Measurements from ENCODE around the gene ZEB1. TPM values are rescaled to one million over a fixed set of nuclear protein-coding genes. Genes with fewer than 3 reads are reported as not detected.

The ZEB1 gene
- total and polyA plus RNA-seq, 2 of the 13 experiments (the other 11 are each of a cell fraction or from before 2014, with no cell fraction given): 9.6 to 18.0 TPM

DNA sequence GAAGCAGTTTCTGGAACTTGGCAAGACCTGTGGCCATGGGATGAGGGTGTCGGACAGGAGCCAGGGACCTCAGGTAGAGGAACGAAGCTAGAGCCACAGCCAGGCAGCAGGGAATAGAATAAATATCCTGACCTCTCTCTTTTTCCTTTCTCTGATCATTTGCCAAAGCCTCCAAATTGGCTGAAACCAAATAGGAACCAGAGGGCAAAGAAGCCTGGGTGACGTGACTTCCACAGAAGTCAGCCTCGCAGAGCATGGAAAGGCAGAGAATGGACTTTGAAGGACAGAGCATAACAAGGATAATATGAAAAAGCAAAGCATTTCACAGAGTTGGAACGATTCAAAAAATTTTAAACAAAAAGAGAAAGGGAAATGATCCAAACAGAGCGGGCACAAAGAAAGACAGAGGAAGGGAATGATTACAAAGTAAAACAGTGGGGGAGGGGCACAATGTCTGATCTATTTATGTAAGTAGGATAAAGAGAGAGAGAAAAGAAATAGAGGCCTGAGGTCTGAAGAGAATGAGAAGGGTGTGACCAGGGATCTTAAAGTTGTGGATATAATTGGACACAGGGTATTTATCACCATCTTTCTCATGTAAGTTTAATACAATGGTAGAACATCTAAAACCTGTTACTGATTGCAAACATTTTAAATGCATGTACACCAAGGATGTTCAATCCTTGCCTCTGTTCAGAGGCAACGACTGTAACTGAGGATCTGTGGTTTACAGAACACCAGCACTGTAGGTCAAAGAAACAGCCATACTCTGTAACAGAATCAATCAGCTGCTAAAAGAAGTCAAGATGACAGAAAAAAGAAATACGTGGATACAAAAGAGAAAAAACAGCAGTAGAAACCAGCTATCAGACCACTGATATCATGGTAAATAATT is 4.5 kb upstream of the ZEB1 start:
- Histone ChIP-seq H3K27me3 (ENCODE audit: control insufficient read depth in 1 of 2, insufficient read depth in 2 of 2, low read length in 2 of 2) (no peaks in the 10 kb centered on the region), H3K9me3 (ENCODE audit: low read length) (no peaks in the 10 kb centered on the region), H4K20me1 (ENCODE audit: insufficient read depth, low read length) (no peaks in the 10 kb centered on the region), H3K4me2 (ENCODE audit: low read depth, low read length) (no peak overlapping the region), H3K4me1 (ENCODE audit: insufficient read depth, low read length) (peaks cover 11% of the 10 kb centered on the region; the same call in 1 of the 2 replicates), H3K36me3 (replicated peaks in 1 of 2; ENCODE audit: control insufficient read depth in 1 of 2, insufficient read depth in 2 of 2, low read length in 2 of 2) (no peaks in the 10 kb centered on the region), H3K27ac (ENCODE audit: extremely low read length, insufficient read depth, low read length) (no peak overlapping the region), H3K4me3 (replicated peaks in 1 of 3; ENCODE audit: insufficient read depth in 1 of 3, low read depth in 2 of 3, low read length in 3 of 3) (no peak overlapping the region), H2AFZ (ENCODE audit: low read length) (no peak overlapping the region), H3K79me2 (ENCODE audit: insufficient read depth, low read length) (no peaks in the 10 kb centered on the region), H3K9ac (ENCODE audit: insufficient read depth, low read depth, low read length) (no peak overlapping the region)
- WGBS (ENCODE audit: low lambda C conversion rate): 62% methylated on average over 8 of the region's 8 CpGs
- intact Hi-C loops (cut with micrococcal nuclease; ENCODE audit: unreplicated experiment) (no loop called here), in situ Hi-C loops (cut with HindIII; ENCODE audit: extremely low pct_ligation_motif_present, low pct_unique_long_range_greater_than_20kb) (no loop called here)
- no peak for FAIRE-seq
- ChIA-PET CTCF (ENCODE audit: low intra/inter-chr PET ratio, low total read pairs) (no interaction called here), POLR2A (no interaction called here)
- no peak for DNase-seq (ENCODE audit: low spot score)
- no peak for ATAC-seq
- BruUV-seq (replicated peaks): no TSS peak
- TF ChIP-seq HNF4A (CRISPR knock-in tag; IDR thresholded peaks at IDR 0.05): no peak
- TF ChIP-seq AHDC1 (CRISPR knock-in tag; IDR thresholded peaks at IDR 0.05; ENCODE audit: borderline replicate concordance): no peak
- no peak for TF ChIP-seq TBL1XR1 (IDR thresholded peaks at IDR 0.05; ENCODE audit: borderline replicate concordance, low read length, partially characterized antibody)
- TF ChIP-seq, protein P1, sequence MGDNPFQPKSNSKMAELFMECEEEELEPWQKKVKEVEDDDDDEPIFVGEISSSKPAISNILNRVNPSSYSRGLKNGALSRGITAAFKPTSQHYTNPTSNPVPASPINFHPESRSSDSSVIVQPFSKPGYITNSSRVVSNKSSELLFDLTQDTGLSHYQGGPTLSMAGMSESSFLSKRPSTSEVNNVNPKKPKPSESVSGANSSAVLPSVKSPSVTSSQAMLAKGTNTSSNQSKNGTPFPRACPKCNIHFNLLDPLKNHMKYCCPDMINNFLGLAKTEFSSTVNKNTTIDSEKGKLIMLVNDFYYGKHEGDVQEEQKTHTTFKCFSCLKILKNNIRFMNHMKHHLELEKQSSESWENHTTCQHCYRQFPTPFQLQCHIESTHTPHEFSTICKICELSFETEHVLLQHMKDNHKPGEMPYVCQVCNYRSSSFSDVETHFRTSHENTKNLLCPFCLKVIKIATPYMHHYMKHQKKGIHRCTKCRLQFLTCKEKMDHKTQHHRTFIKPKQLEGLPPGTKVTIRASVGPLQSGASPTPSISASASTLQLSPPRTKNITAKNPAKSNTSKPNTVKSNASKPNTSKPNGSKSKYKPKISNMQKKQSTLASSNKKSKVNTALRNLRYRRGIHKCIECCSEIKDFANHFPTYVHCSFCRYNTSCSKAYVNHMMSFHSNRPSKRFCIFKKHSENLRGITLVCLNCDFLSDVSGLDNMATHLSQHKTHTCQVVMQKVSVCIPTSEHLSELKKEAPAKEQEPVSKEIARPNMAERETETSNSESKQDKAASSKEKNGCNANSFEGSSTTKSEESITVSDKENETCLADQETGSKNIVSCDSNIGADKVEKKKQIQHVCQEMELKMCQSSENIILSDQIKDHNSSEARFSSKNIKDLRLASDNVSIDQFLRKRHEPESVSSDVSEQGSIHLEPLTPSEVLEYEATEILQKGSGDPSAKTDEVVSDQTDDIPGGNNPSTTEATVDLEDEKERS (CRISPR knock-in tag; IDR thresholded peaks at IDR 0.05): no peak
- no peak for TF ChIP-seq ZNF138 (CRISPR knock-in tag; IDR thresholded peaks at IDR 0.05; ENCODE audit: low read depth)
- TF ChIP-seq, protein P2, sequence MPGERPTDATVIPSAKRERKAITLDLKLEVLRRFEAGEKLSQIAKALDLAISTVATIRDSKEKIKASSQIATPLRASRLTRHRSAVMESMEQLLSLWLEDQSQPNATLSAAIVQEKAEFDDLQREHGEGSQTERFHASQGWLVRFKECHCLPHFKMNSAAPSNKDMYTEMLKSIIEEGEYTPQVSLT (CRISPR knock-in tag; IDR thresholded peaks at IDR 0.05; ENCODE audit: borderline replicate concordance, low read depth): no peak
- TF ChIP-seq ZNF24 (IDR thresholded peaks at IDR 0.05): no peak
- no peak for TF ChIP-seq SNAPC2 (CRISPR knock-in tag; IDR thresholded peaks at IDR 0.05)
- no peak for TF ChIP-seq ZNF101 (CRISPR knock-in tag; IDR thresholded peaks at IDR 0.05; ENCODE audit: borderline replicate concordance, low read depth)
- TF ChIP-seq, protein P3, sequence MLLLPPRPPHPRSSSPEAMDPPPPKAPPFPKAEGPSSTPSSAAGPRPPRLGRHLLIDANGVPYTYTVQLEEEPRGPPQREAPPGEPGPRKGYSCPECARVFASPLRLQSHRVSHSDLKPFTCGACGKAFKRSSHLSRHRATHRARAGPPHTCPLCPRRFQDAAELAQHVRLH (CRISPR knock-in tag; IDR thresholded peaks at IDR 0.05; ENCODE audit: borderline replicate concordance, low read depth): no peak
- no peak for TF ChIP-seq HMG20A (CRISPR knock-in tag; IDR thresholded peaks at IDR 0.05; ENCODE audit: borderline replicate concordance)
- no peak for TF ChIP-seq NR0B2 (CRISPR knock-in tag; IDR thresholded peaks at IDR 0.05)
- no peak for TF ChIP-seq GPN1 (CRISPR knock-in tag; IDR thresholded peaks at IDR 0.05; ENCODE audit: borderline replicate concordance)
